HG03378 (cell line): ENCODE results near the gene INPP4B.

ENCODE experiments used
- ATAC-seq: cut with Tn5 transposase; IDR thresholded peaks from one replicate; pipeline ENCODE4 v1.9.1; 2021; ENCODE audit warnings: mild to moderate bottlenecking, moderate library complexity; ENCODE audit not compliant: unreplicated experiment

The INPP4B gene

DNA sequence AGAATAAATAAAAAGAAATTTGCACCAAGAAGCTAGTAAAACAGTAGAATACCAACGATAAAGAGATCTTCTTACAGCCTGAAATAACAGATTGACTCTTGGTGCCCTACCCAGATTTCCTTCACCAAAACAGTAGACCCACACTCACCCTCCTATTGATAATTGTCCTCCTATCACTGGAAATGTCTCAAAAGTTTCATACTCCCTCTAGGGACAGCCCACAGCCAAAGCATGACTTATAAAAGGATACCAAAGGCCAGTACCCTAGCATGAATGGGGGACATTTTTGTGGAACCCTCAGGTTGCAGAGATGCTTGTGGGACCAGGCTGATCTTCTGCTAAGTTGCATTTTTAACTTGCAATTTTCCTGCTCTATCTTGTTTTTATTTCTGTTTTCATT lies 104.1 kb downstream of the INPP4B start:
- no peak for ATAC-seq

DNA sequence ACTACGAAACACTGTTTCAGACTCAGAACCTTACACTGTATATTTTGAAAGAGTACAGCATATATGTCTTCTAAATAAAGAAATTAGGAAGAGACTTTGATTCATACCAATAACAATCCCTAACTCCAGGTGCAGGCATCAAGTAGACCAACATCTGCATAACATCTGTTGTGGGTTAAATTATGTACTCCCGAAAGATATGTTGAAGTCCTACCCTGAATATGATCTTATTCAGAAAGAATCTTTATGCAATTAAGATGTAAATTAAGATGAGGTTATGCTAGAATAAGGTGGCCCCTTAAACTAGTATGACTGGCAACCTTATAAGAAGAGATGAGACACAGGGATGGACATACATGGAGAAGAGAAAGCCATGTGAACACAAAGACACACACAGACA lies 117.9 kb downstream of the INPP4B start:
- ATAC-seq: no peak

- ATAC-seq: no peak
Measured at GRCh38 chr4:142727149-142727548, 119.0 kb downstream of the INPP4B start.

- no peak for ATAC-seq
Measured at GRCh38 chr4:142725886-142726285, 120.2 kb downstream of the INPP4B start.

DNA sequence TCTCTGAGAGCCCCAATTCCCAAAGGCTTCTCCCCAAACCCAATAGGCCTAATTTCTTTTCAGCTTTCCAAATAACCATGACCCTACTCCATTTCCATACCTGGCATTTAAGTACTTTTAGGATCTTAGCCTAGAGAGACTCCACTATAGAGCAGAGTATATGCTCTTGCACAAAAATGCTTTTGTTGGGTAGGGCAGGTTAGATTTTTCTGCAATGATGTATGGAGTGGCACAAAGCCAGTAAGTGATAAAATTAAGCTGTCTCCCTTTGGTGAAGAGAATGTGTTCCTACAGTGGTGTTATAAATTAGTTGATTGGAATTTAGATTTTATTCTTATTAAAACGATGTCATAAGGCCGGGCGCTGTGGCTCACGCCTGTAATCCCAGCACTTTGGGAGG lies 124.9 kb downstream of the INPP4B start:
- ATAC-seq: no peak

- ATAC-seq: no peak
Measured at GRCh38 chr4:142719854-142720541, 126.1 kb downstream of the INPP4B start.

GRCh38 chr4:142718981-142719380 lies 127.1 kb downstream of the INPP4B start:
- ATAC-seq: no peak

- ATAC-seq: no peak
Measured at GRCh38 chr4:142715727-142716126, 130.4 kb downstream of the INPP4B start.

DNA sequence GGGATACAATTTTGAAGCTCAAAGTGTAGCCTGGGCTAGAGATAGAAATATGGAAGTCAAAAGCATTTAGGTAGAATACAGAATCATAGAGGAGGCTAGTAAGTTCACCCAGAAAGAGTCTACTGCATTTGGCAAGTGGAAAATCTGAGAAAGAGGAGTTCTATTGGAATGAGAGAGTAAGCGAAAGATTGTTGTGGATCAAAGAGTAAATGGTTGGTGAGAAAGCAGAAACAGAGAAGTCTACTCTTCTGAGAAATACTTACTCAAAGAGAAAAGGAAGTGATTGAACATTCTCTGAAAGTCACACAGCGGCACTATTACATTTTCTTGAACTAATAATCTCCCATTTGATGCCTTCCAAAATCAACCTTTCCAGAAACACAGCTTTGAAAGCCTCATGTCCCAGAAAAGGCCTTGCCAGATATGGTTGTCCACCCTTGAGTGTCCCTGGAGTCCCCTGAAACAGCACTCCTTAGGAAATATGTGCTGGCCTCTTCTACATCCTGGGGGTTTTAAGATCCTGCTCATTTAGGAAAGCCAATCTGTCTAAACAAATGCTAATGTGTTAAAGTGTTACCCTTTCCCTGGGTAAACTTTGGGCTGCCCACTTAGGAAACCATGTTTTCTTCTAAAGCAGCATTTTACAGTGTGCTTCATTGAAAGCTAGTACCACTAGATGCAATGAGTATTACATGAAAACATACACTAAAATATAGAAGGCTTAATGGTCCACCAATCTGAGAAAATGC lies 132.6 kb downstream of the INPP4B start:
- ATAC-seq: no peak

DNA sequence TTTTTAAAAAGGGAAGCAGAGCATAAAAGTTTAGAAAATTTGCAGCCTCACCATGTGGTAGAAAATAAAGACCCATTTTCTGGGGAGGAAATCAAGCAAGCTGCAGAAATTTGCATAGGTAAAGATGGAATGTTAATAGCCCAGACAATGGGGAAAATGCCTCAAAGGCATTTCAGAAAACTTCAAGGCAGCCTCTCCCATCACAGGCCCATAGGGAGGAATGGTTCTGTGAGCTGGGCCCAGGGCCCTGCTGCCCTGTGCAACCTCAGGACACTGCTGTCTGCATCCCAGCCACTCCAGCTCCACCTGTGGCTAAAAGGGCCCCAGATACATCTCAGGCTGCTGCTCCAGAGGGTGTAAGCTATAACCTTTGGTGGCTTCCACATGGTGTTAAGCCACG lies 137.9 kb downstream of the INPP4B start:
- ATAC-seq: no peak

DNA sequence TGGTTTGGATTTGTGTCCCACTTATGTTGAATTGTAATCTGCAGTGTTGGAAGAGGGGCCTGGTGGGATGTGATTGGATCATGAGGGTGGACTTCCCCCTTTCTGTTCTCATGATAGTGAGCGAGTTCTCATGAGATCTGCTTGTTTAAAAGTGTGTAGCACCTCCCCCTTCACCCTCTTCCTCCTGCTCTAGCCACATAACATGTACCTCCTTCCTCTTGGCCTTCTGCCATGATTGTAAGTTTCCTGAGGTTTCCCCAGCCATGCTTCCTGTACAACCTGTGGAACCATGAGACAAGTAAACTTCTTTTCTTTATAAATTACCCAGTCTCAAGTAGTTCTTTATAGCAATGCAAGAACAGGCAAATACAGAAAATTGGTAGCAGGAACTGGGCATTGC lies 138.7 kb downstream of the INPP4B start:
- ATAC-seq: no peak

DNA sequence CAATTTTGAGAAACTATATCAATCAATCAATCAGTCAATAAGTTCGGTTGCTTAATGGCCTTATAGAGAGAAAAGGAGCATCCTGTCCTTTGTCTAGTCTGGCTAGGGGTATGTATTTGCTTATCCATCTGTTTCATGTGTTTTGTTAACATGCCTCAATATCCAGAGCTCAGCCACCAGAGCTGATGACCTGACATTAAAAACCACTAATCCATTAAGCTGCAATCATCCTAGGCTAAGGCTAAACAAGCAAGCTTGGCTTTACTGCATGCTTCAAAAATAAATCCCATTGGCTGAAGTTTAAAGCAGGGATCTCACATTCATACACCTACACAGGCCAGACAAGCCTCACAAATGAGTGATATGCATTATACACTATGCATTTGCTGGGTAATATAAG lies 139.7 kb downstream of the INPP4B start:
- ATAC-seq: no peak

DNA sequence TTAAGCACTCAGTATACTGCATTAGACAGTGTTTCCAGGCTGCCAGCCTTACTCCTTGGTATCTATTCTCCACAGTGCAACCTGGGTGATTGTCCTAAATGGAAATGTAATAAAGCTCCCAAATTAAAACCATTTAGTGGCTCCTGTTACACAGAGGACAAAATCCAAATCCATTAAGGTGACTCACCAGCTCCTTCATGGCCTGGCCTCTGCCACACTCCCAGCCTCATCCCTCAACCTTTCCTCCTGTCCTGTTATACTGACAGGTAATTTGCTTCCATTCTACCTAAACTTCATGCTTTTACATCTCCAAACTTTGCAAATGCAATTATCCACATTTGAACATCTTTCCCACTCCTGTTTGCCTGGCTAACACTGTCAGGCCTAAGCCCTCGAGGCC lies 140.3 kb downstream of the INPP4B start:
- ATAC-seq: no peak

DNA sequence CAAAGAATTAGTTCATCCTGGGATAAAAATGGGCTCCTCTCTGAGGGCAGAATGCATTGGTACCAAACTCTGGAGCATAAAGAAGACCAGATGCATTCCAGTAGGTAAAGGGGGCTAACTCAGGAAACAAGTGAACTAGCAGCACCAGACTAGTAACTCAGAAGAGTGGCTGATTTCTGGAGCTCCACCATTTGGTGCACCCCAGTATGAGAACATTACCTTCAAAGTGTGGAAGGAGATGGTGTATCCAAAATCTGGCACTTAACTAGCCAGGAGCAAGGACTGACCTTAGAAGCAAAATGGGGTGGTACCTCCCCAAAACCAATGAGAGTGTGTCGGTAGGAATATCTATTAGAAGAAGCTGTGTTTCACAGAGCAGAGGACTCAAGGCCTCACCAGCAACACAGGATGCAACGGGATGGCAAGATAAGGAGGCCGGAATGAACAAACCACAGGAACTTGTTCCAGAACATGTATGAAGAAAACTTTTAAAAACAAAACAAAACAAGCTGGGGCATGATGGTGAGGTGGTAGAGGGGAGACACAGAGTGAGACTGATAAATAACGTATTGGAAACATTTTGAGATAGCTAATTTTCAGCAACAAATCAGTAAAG lies 142.3 kb downstream of the INPP4B start:
- ATAC-seq: no peak

DNA sequence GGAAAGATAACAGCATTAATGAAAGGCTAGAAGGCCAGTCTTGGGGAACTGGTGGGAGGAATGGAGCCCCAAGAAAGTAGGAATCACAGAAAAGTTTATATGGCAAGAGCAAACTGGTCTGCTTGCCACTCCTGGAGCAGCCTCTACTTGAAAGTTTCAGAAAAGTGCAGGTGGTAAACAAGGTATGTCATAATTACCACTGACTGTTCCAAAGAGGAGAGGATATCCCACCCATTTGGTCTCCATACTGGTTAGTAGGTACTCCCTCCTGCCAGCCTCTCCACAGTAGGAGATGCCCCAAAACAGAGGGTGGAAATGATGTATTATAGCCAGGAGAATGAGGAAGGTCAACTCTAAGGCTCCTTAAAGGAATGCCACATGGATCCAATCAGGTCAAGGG lies 145.1 kb downstream of the INPP4B start:
- no peak for ATAC-seq

DNA sequence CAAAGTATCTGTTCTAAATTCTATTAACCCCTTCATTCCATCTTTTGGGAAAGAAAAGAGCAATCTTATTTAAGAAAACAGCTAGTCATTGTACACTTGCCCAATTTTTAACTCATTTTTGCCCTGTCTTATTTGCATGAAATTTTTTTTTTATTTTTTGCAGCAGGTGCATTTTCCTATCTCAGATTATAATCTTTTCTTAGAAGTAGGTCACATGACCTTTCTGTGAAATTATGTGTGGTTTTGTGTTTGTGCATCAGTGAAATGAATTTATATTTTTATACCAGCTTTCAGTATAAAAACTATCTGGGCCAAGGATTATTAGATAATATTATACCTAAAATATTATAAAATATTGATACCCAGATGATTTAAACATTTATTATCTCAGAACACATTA lies 145.6 kb downstream of the INPP4B start:
- ATAC-seq: no peak

GRCh38 chr4:142698552-142698951 lies 147.5 kb downstream of the INPP4B start:
- ATAC-seq: no peak

- no peak for ATAC-seq
Measured at GRCh38 chr4:142697928-142698327, 148.2 kb downstream of the INPP4B start.

- ATAC-seq: no peak
Measured at GRCh38 chr4:142697320-142697719, 148.8 kb downstream of the INPP4B start.

- ATAC-seq: no peak
Measured at GRCh38 chr4:142696334-142697122, 149.6 kb downstream of the INPP4B start.

DNA sequence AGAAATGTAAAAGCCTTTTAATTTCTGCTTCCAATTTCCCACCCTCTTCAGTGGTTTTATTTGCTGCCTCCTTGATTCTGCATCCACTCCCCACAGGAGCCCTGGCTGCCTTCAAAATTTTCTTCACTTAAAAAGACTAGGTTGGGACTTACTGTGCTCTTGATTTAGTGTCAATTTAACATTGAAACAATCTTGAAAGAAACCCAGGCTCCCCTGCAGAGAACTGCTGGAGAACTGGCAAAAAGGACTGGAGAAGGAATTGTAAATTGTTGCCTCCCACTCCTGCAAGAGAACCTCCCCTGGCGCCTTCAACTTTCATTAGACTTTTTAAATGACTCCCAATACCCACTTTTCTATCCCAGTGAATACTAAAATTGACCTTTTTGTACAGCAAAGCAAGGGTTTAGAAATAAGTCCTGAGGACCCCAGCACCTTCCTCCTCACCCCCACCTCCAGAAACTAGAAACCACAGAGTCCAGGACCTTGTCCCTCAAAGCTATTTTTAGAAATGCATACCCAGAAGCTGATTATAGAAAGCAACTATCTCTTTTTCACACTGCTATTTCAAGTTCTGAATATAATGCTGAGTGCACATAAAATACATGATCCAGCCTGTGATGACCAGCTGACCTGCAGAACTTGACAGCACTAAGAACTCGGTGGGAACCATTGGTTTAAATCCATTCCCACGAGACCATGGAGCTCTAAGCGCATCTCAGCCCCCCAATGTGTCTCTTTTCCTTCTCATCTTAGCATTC lies 155.5 kb downstream of the INPP4B start:
- ATAC-seq: no peak
